Gastroesophageal sphincter (tissue), 4 donors: ENCODE results near the gene GRK3. TPM values are rescaled to one million over a fixed set of nuclear protein-coding genes. Genes with fewer than 3 reads are reported as not detected.

Experiments used
- ATAC-seq: fragments of 150-250 bp; one replicate; pipeline ENCODE4 v1.9.1; 2016; ENCODE audit warnings: mild to moderate bottlenecking, moderate library complexity
- H3K27ac ChIP-seq, 4 donors: fragments of 200-600 bp; sonication (generic) in 3 of 4; 1 replicate in 3 of 4; 2 replicates in 1 of 4; pipeline ENCODE4 v1.5.1; 2016 to 2019
- H3K27me3 ChIP-seq: fragments of 200-600 bp; sonication (generic); one replicate; pipeline ENCODE4 v1.5.1; 2019
- H3K36me3 ChIP-seq, 2 donors: fragments of 200-600 bp; sonication (generic); one replicate each; pipeline ENCODE4 v1.5.1; 2019; ENCODE audit warnings: control low read depth in 1 of 2
- H3K4me1 ChIP-seq, 3 donors: fragments of 200-600 bp; sonication (generic); 1 replicate in 2 of 3; 2 replicates in 1 of 3; pipeline ENCODE4 v1.5.1; 2016 to 2019; ENCODE audit warnings: control low read depth in 2 of 3
- H3K4me3 ChIP-seq, 2 donors: fragments of 200-600 bp; sonication (generic); one replicate each; pipeline ENCODE4 v1.5.1; 2019; ENCODE audit warnings: mild to moderate bottlenecking in 1 of 2, moderate library complexity in 1 of 2
- H3K9me3 ChIP-seq, 3 donors: fragments of 200-600 bp; sonication (generic); one replicate each; pipeline ENCODE4 v1.5.1; 2017 to 2019; ENCODE audit warnings: control low read depth in 2 of 3
- CTCF ChIP-seq, 4 experiments: fragments of 200-600 bp in 2 of 4; fragments of 450-650 bp in 2 of 4; sonication (generic) in 1 of 4; IDR thresholded peaks; one replicate each; pipeline ENCODE4 v1.5.1; 2017 to 2019; ENCODE audit warnings: antibody characterized with exemption in 4 of 4, mild to moderate bottlenecking in 2 of 4, moderate library complexity in 2 of 4
- EP300 ChIP-seq: sonication (generic); formaldehyde crosslinking; IDR thresholded peaks from one replicate; pipeline ENCODE4 v1.6.1; 2017; ENCODE audit warnings: antibody characterized with exemption, mild to moderate bottlenecking
- POLR2A ChIP-seq, 2 donors: fragments of 450-650 bp; IDR thresholded peaks; one replicate each; pipeline ENCODE4 v1.6.1; 2017; ENCODE audit warnings: antibody characterized with exemption in 2 of 2, mild to moderate bottlenecking in 2 of 2, moderate library complexity in 1 of 2
- POLR2AphosphoS5 ChIP-seq: sonication (generic); formaldehyde crosslinking; IDR thresholded peaks from one replicate; pipeline ENCODE4 v1.6.1; 2017; ENCODE audit warnings: antibody characterized with exemption
- WGBS, 2 donors: methylation state at CpG; one replicate each; pipeline ENCODE4 v1.1.5; 2018; ENCODE audit warnings: low coverage in 1 of 2; 5-methylcytosine and 5-hydroxymethylcytosine counted together
- total RNA-seq, 4 donors: library from RNA; depleted of rRNA; stranded (reverse); fragments of >200 nt; gene quantifications; one replicate each; pipeline ENCODE4 v1.1.0, GENCODE V29; 2016

Gene GRK3
- total RNA-seq, 4 donors from 2014 or later, result 3.9 to 7.8 (median 4.5) TPM

GRCh38 chr22:25764270-25765015, 200.0 kb downstream of the GRK3 start:
- H3K27ac ChIP-seq, result no peak overlapping the region
- no peak for ATAC-seq
- TF ChIP-seq CTCF (IDR thresholded peaks at IDR 0.05) (no peak), EP300 (no peak), POLR2A (IDR thresholded peaks at IDR 0.05) (no peak), POLR2AphosphoS5 (no peak)
- H3K27me3 ChIP-seq, result peaks cover 14% of the 10 kb centered on the region
- no peaks in the 10 kb centered on the region for H3K36me3 ChIP-seq
- no peak overlapping the region for H3K4me3 ChIP-seq
- H3K9me3 ChIP-seq, result peaks cover 0 to 28% (median 0%) of the 10 kb centered on the region in 3 donors
- 73 to 100% methylated on average over 1 to 3 of the region's 8 CpGs for WGBS, 2 donors
- H3K4me1 ChIP-seq, result no peaks in the 10 kb centered on the region

- H3K27ac ChIP-seq, result no peak overlapping the region
- no peaks in the 10 kb centered on the region for H3K4me1 ChIP-seq
- peaks cover 0 to 28% (median 0%) of the 10 kb centered on the region in 3 donors for H3K9me3 ChIP-seq
- H3K36me3 ChIP-seq, result no peaks in the 10 kb centered on the region
- ATAC-seq, result no peak
- TF ChIP-seq CTCF (IDR thresholded peaks at IDR 0.05) (no peak), EP300 (no peak), POLR2A (IDR thresholded peaks at IDR 0.05) (no peak), POLR2AphosphoS5 (no peak)
- WGBS, 2 donors, result 90 to 100% methylated on average over 1 to 2 of the region's 2 CpGs
- H3K27me3 ChIP-seq, result peaks cover 14% of the 10 kb centered on the region
- H3K4me3 ChIP-seq, result no peak overlapping the region
Observed at GRCh38 chr22:25765016-25765367, 200.5 kb downstream of the GRK3 start.

GRCh38 chr22:25765801-25766200, 201.3 kb downstream of the GRK3 start:
- no peak overlapping the region for H3K4me3 ChIP-seq
- peaks cover 14% of the 10 kb centered on the region for H3K27me3 ChIP-seq
- TF ChIP-seq CTCF (IDR thresholded peaks at IDR 0.05) (no peak), POLR2A (IDR thresholded peaks at IDR 0.05) (no peak), POLR2AphosphoS5 (no peak), EP300 (no peak)
- H3K9me3 ChIP-seq, result peaks cover 0 to 28% (median 0%) of the 10 kb centered on the region in 3 donors
- H3K4me1 ChIP-seq, result no peaks in the 10 kb centered on the region
- no peak overlapping the region for H3K27ac ChIP-seq
- no peaks in the 10 kb centered on the region for H3K36me3 ChIP-seq
- WGBS, 2 donors, result 83% methylated on average over 2 of the region's 4 CpGs; no CpG with 5 or more reads in 1 of the 2 donors
- no peak for ATAC-seq

GRCh38 chr22:25766418-25766817, 201.9 kb downstream of the GRK3 start:
- H3K36me3 ChIP-seq, result no peaks in the 10 kb centered on the region
- 84 to 93% methylated on average over 3 of the region's 3 CpGs for WGBS, 2 donors

More at GRCh38 chr22:25766418-25766817, 201.9 kb downstream of the GRK3 start:
- no peak for ATAC-seq
- TF ChIP-seq EP300 (no peak), CTCF (IDR thresholded peaks at IDR 0.05) (no peak), POLR2AphosphoS5 (no peak), POLR2A (IDR thresholded peaks at IDR 0.05) (no peak)
- Histone ChIP-seq H3K4me3 (no peak overlapping the region), H3K27me3 (peaks cover 14% of the 10 kb centered on the region), H3K4me1 (no peaks in the 10 kb centered on the region), H3K9me3 (peaks cover 0 to 28% (median 0%) of the 10 kb centered on the region in 3 donors), H3K27ac (no peak overlapping the region)
